ENCODE measurements around the gene MICOS13.

GRCh38 chr19:5667751-5668271, 12.5 kb downstream of the MICOS13 start:
- no peak for TF ChIP-seq EP300 (IDR thresholded peaks at IDR 0.05; ENCODE audit: borderline replicate concordance in 1 of 2, low read depth in 1 of 2, low read length in 1 of 2)
- no peak for TF ChIP-seq TAF1 (IDR thresholded peaks at IDR 0.05; ENCODE audit: borderline replicate concordance, low read depth, low read length)
- TF ChIP-seq EZH2phosphoT487 (IDR thresholded peaks at IDR 0.05; ENCODE audit: borderline replicate concordance, low read depth), result no peak
- TF ChIP-seq, protein P1, sequence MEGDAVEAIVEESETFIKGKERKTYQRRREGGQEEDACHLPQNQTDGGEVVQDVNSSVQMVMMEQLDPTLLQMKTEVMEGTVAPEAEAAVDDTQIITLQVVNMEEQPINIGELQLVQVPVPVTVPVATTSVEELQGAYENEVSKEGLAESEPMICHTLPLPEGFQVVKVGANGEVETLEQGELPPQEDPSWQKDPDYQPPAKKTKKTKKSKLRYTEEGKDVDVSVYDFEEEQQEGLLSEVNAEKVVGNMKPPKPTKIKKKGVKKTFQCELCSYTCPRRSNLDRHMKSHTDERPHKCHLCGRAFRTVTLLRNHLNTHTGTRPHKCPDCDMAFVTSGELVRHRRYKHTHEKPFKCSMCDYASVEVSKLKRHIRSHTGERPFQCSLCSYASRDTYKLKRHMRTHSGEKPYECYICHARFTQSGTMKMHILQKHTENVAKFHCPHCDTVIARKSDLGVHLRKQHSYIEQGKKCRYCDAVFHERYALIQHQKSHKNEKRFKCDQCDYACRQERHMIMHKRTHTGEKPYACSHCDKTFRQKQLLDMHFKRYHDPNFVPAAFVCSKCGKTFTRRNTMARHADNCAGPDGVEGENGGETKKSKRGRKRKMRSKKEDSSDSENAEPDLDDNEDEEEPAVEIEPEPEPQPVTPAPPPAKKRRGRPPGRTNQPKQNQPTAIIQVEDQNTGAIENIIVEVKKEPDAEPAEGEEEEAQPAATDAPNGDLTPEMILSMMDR (IDR thresholded peaks at IDR 0.05), result no peak
- TF ChIP-seq TEAD4 (IDR thresholded peaks at IDR 0.05; ENCODE audit: borderline replicate concordance, insufficient read depth), result no peak

All from SK-N-SH (cell line).